GM12878 (cell line): ENCODE measurements around the gene PKD1L1. TPM values are rescaled to one million over a fixed set of nuclear protein-coding genes. Genes with fewer than 3 reads are reported as not detected.
"Not testable (repeated sequence)": the region's sequence is repeated elsewhere in the genome, so short reads cannot be mapped to it uniquely, and the experiment has no call there.

ENCODE experiments used
- ATAC-seq: fragments of 200-7000 bp; cut with Tn5 transposase; 3 replicates; pipeline ENCODE4 v1.9.1; 2020; ENCODE audit warnings: mild to moderate bottlenecking, moderate library complexity
- BruUV-seq: library from RNA; stranded (reverse); fragments of 400-500 nt; replicated peaks from 2 replicates; lab custom pipeline; 2021; lab: Mats Ljungman, UMichigan
- CTCF ChIA-PET: fragments of 300-600 bp; sonication (Branson Sonifier 250); formaldehyde crosslinking; extraction: SDS; loops from one replicate; lab custom pipeline; 2021; ENCODE audit warnings: inconsistent platforms; lab: Yijun Ruan, JAX
- POLR2A ChIA-PET: fragments of 350-600 bp; formaldehyde crosslinking; extraction: SDS; loops from one replicate; lab custom pipeline; 2021; ENCODE audit warnings: inconsistent platforms; lab: Charles Lee
- RAD21 ChIA-PET: fragments of 300-600 bp; sonication (Branson Sonifier 250); formaldehyde crosslinking; loops from one replicate; lab custom pipeline; 2023; ENCODE audit warnings: antibody characterized with exemption; ENCODE audit not compliant: unreplicated experiment; lab: Charles Lee
- SMC1A ChIA-PET: fragments of 300-600 bp; sonication (Branson Sonifier 250); formaldehyde crosslinking; loops from one replicate; lab custom pipeline; 2023; ENCODE audit not compliant: unreplicated experiment, uncharacterized antibody; lab: Charles Lee
- DNase-seq: peaks from one replicate; pipeline ENCODE4 v3.0.0-alpha.2; 2011; ENCODE audit warnings: low read depth, low spot score
- FAIRE-seq: peaks from 3 replicates; lab custom pipeline; 2011; peaks lifted over from hg19 to GRCh38; lab: Jason Lieb, UNC
- H2AFZ ChIP-seq: 2 replicates; pipeline ENCODE4 v1.6.0; 2011; ENCODE audit warnings: low read depth, low read length, control low read depth; ENCODE audit not compliant: control insufficient read depth
- H3K27ac ChIP-seq: 2 replicates; pipeline ENCODE4 v1.5.1; 2011; ENCODE audit warnings: control low read depth; ENCODE audit not compliant: control insufficient read depth, insufficient read depth
- H3K27me3 ChIP-seq, 2 experiments: replicated peaks in 1 of 2; 2 replicates each; pipeline versions ENCODE4 v1.6.0 to v1.6.1; 2011; ENCODE audit warnings: low read length in 1 of 2; ENCODE audit not compliant: control insufficient read depth in 2 of 2, insufficient read depth in 2 of 2
- H3K36me3 ChIP-seq, 2 experiments: 2 replicates each; pipeline ENCODE4 v1.5.1; 2011; ENCODE audit warnings: low read length in 1 of 2; ENCODE audit not compliant: control insufficient read depth in 2 of 2, insufficient read depth in 2 of 2
- H3K4me1 ChIP-seq: 2 replicates; pipeline ENCODE4 v1.6.1; 2011; ENCODE audit warnings: mild to moderate bottlenecking, low read length, moderate library complexity, mixed read lengths; ENCODE audit not compliant: control insufficient read depth, insufficient read depth
- H3K4me2 ChIP-seq: 2 replicates; pipeline ENCODE4 v1.6.0; 2011; ENCODE audit warnings: control low read depth; ENCODE audit not compliant: control insufficient read depth, insufficient read depth
- H3K4me3 ChIP-seq: fragments of 200-600 bp; sonication (generic); 2 replicates; pipeline ENCODE4 v1.5.1; 2016
- H3K79me2 ChIP-seq: 2 replicates; pipeline ENCODE4 v1.6.0; 2011; ENCODE audit warnings: low read length; ENCODE audit not compliant: control insufficient read depth, insufficient read depth
- H3K9ac ChIP-seq: 2 replicates; pipeline ENCODE4 v1.8.0; 2011; ENCODE audit warnings: low read length, control low read depth, mixed read lengths; ENCODE audit not compliant: control insufficient read depth, insufficient read depth
- H3K9me3 ChIP-seq: replicated peaks from 3 replicates; pipeline ENCODE4 v1.5.1; 2011; ENCODE audit warnings: mild to moderate bottlenecking, low read length; ENCODE audit not compliant: control insufficient read depth, insufficient read depth
- H4K20me1 ChIP-seq: 2 replicates; pipeline ENCODE4 v1.6.0; 2011; ENCODE audit not compliant: control insufficient read depth, insufficient read depth
- ASH2L ChIP-seq: fragments of 300-600, 200-600 bp; sonication (generic); IDR thresholded peaks from 2 replicates; pipeline ENCODE4 v1.6.1; 2017; ENCODE audit warnings: low read depth, mild to moderate bottlenecking, borderline replicate concordance
- BHLHE40 ChIP-seq, 2 experiments: fragments of 450-650 bp in 1 of 2; IDR thresholded peaks; 2 replicates each; pipeline ENCODE4 v1.6.1; 2011 to 2017; ENCODE audit warnings: low read depth in 2 of 2, borderline replicate concordance in 1 of 2, improper control_type of control experiment in 1 of 2, low read length in 1 of 2, mild to moderate bottlenecking in 1 of 2
- EP300 ChIP-seq, 2 experiments: fragments of 150-350 bp in 1 of 2; IDR thresholded peaks; 2 replicates each; pipeline ENCODE4 v1.6.1; 2011 to 2012; ENCODE audit warnings: low read depth in 2 of 2, low read length in 2 of 2, borderline replicate concordance in 1 of 2, improper control_type of control experiment in 1 of 2, inconsistent platforms in 1 of 2; ENCODE audit not compliant: control insufficient read depth in 1 of 2
- NBN ChIP-seq: fragments of 450-650 bp; IDR thresholded peaks from 2 replicates; pipeline ENCODE4 v1.6.1; 2016
- RUNX3 ChIP-seq: IDR thresholded peaks from 2 replicates; pipeline ENCODE4 v1.6.1; 2012; ENCODE audit warnings: low read length, inconsistent platforms
- SUPT20H ChIP-seq: IDR thresholded peaks from 2 replicates; pipeline ENCODE4 v1.6.1; 2011; ENCODE audit warnings: low read depth, mild to moderate bottlenecking, low read length, moderate library complexity, borderline replicate concordance; ENCODE audit not compliant: control insufficient read depth
- TCF12 ChIP-seq: IDR thresholded peaks from 2 replicates; pipeline ENCODE4 v1.6.1; 2011; ENCODE audit warnings: low read depth, mild to moderate bottlenecking, low read length
- USF1 ChIP-seq: IDR thresholded peaks from 2 replicates; pipeline ENCODE4 v1.6.1; 2011; ENCODE audit warnings: borderline replicate concordance, low read depth, mild to moderate bottlenecking, moderate library complexity, mixed read lengths, low read length; ENCODE audit not compliant: insufficient read depth; ENCODE audit errors: extremely low read length
- in situ Hi-C: fragments of 300-500 bp; cut with MboI; formaldehyde crosslinking; loops from 9 replicates; pipeline ENCODE4 v1.14.3; 2018; ENCODE audit warnings: mixed read lengths
- intact Hi-C: fragments of 100-400 bp; cut with micrococcal nuclease; formaldehyde crosslinking; loops from one replicate; pipeline ENCODE4 v1.14.2; 2022; ENCODE audit not compliant: unreplicated experiment
- polyA plus RNA-seq, 11 experiments: library from polyadenylated mRNA; depleted of rRNA in 4 of 11; unstranded in 6 of 11; stranded (reverse) in 5 of 11; fragments of >200 nt; fragmentation: Nextera tagmentation in 4 of 11; fragmentation: Illumina TruSeq in 1 of 11; extraction: Ambion mirVana in 4 of 11; extraction: Trizol in 1 of 11; gene quantifications; 1 replicate in 1 of 11; 2 replicates in 10 of 11; pipeline versions ENCODE4 v1.2.1 to v1.2.3, GENCODE V29; 2011 to 2016; ENCODE audit warnings: inconsistent platforms in 2 of 11, missing spikeins in 2 of 11, low read depth in 1 of 11
- total RNA-seq, 4 experiments: library from RNA; depleted of rRNA in 3 of 4; stranded (reverse); fragments of >200 nt in 3 of 4; fragmentation: Illumina TruSeq in 1 of 4; extraction: Trizol in 1 of 4; gene quantifications; 2 replicates each; pipeline versions ENCODE4 v1.2.1 to v1.2.3, GENCODE V29; 2013 to 2021

PKD1L1 gene
- total and polyA plus RNA-seq, 10 of the 15 experiments (the other 5 are each of a cell fraction or from before 2014, with no cell fraction given): under 0.01 to 0.05 (median 0.02) TPM; not detected in 3

- TF ChIP-seq EP300 (IDR thresholded peaks at IDR 0.05; ENCODE audit: borderline replicate concordance in 1 of 2, control insufficient read depth in 1 of 2, low read depth in 2 of 2, low read length in 2 of 2): no peak
- TF ChIP-seq USF1: no peak
- no peak for TF ChIP-seq NBN
- no peak for TF ChIP-seq ASH2L
- no peak for TF ChIP-seq RUNX3
- TF ChIP-seq SUPT20H: no peak
- TF ChIP-seq TCF12: no peak
- no peak for TF ChIP-seq BHLHE40 (IDR thresholded peaks at IDR 0.05; ENCODE audit: borderline replicate concordance in 1 of 2, low read depth in 2 of 2, low read length in 1 of 2)
Observed at GRCh38 chr7:47795631-47796030, 152.6 kb downstream of the PKD1L1 start (continued).

GRCh38 chr7:47795126-47795525 lies 153.1 kb downstream of the PKD1L1 start:
- RAD21 ChIA-PET, H3K27ac ChIP-seq, H3K4me2 ChIP-seq, H3K27me3 ChIP-seq, BruUV-seq, H3K4me3 ChIP-seq, H4K20me1 ChIP-seq, H3K9ac ChIP-seq, CTCF ChIA-PET, H3K4me1 ChIP-seq, H2AFZ ChIP-seq, H3K79me2 ChIP-seq, ATAC-seq, FAIRE-seq, SMC1A ChIA-PET, in situ Hi-C loops, POLR2A ChIA-PET, H3K36me3 ChIP-seq, intact Hi-C loops, H3K9me3 ChIP-seq, DNase-seq: not testable (repeated sequence)
